ENCODE results near the gene TSPAN9.

The TSPAN9 gene

DNA sequence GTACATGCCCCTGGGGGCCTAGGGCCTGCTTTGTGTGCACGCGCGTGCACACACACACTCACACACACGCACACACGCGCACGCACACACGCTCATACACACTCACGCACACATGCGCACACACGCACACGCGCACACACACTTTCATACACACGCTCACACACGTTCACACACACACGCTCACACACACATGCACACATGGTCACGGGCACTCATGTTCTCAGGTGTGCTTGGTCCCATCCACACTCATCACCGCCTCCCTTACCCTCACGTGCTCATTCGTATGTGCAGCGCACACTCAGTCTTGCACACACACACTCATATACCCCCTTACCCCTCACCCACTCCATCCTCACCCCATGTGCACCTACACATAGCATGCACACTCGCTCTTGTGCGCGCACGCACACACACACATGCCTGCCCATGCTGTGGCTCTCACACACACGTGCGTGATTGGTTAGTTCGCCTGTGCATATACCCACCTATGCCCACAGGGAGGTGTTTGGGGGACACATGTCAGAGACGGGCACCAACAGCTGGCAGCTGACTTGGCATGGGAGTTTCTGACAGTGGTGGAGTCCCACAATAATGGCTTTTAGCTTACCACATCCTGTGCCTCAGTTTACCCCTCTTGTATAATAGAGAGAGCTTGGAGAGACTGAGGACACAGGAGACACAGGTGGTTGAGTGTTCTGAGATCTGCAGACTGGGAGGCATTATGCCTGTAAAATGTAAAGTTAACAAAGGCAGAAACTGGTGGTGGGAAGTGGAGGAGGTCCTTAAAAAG, 28.7 kb downstream of the TSPAN9 start:
- Histone ChIP-seq H3K4me3 (replicated peaks; ENCODE audit: insufficient read depth, low read length) (no peak overlapping the region), H3K27me3 (ENCODE audit: insufficient read depth, poor library complexity, severe bottlenecking) (no peaks in the 10 kb centered on the region), H3K27ac (replicated peaks) (no peak overlapping the region)
- TF ChIP-seq POLR2AphosphoS5 (IDR thresholded peaks at IDR 0.05; ENCODE audit: low read depth) (no peak), CTCF (IDR thresholded peaks at IDR 0.05; ENCODE audit: insufficient read depth, low read length) (no peak), GABPA (IDR thresholded peaks at IDR 0.05; ENCODE audit: low read depth) (no peak), REST (IDR thresholded peaks at IDR 0.05; ENCODE audit: insufficient replicate concordance, low read depth) (no peak)
- DNase-seq (ENCODE audit: low read depth in 1 of 2, low spot score in 1 of 2) = no peak

GRCh38 chr12:3106579-3106978, 29.4 kb downstream of the TSPAN9 start:
- Histone ChIP-seq H3K4me3 (replicated peaks; ENCODE audit: insufficient read depth, low read length) (no peak overlapping the region), H3K27me3 (ENCODE audit: insufficient read depth, poor library complexity, severe bottlenecking) (no peaks in the 10 kb centered on the region), H3K27ac (replicated peaks) (no peak overlapping the region)
- TF ChIP-seq CTCF (IDR thresholded peaks at IDR 0.05; ENCODE audit: insufficient read depth, low read length) = no peak
- TF ChIP-seq SPI1 (IDR thresholded peaks at IDR 0.05; ENCODE audit: borderline replicate concordance, low read depth) = no peak
- TF ChIP-seq GABPA (IDR thresholded peaks at IDR 0.05; ENCODE audit: low read depth) = no peak
- no peak for TF ChIP-seq POLR2AphosphoS5 (IDR thresholded peaks at IDR 0.05; ENCODE audit: low read depth)
- no peak for TF ChIP-seq REST (IDR thresholded peaks at IDR 0.05; ENCODE audit: insufficient replicate concordance, low read depth)
- no peak for DNase-seq (ENCODE audit: low read depth in 1 of 2, low spot score in 1 of 2)

GRCh38 chr12:3107071-3107583, 29.9 kb downstream of the TSPAN9 start:
- no peak overlapping the region for H3K4me3 ChIP-seq (replicated peaks; ENCODE audit: insufficient read depth, low read length)
- no peak for DNase-seq (ENCODE audit: low read depth in 1 of 2, low spot score in 1 of 2)
- TF ChIP-seq POLR2AphosphoS5 (IDR thresholded peaks at IDR 0.05; ENCODE audit: low read depth) (no peak), GABPA (IDR thresholded peaks at IDR 0.05; ENCODE audit: low read depth) (no peak), CTCF (IDR thresholded peaks at IDR 0.05; ENCODE audit: insufficient read depth, low read length) (no peak), SPI1 (IDR thresholded peaks at IDR 0.05; ENCODE audit: borderline replicate concordance, low read depth) (no peak), REST (IDR thresholded peaks at IDR 0.05; ENCODE audit: insufficient replicate concordance, low read depth) (no peak)
- no peak overlapping the region for H3K27ac ChIP-seq (replicated peaks)
- no peaks in the 10 kb centered on the region for H3K27me3 ChIP-seq (ENCODE audit: insufficient read depth, poor library complexity, severe bottlenecking)
